Cardiac fibroblast (primary cell): Measurements from ENCODE around the gene SMG6.

Experiments used
- DNase-seq, 2 donors: peaks; one replicate each; pipeline versions ENCODE4 v3.0.0 to v3.0.0-alpha.2; 2010; ENCODE audit warnings: low read depth in 2 of 2
- H3K4me3 ChIP-seq, 2 donors: replicated peaks in 1 of 2; 1 replicate in 1 of 2; 2 replicates in 1 of 2; pipeline ENCODE4 v1.5.1; 2011; ENCODE audit warnings: low read depth in 2 of 2, low read length in 2 of 2, mild to moderate bottlenecking in 2 of 2, moderate library complexity in 1 of 2
- TF ChIP-seq, protein P1 (sequence below): IDR thresholded peaks from one replicate; pipeline ENCODE4 v1.5.1; 2011; ENCODE audit warnings: low read depth, mild to moderate bottlenecking, low read length, inconsistent platforms

SMG6 gene

DNA sequence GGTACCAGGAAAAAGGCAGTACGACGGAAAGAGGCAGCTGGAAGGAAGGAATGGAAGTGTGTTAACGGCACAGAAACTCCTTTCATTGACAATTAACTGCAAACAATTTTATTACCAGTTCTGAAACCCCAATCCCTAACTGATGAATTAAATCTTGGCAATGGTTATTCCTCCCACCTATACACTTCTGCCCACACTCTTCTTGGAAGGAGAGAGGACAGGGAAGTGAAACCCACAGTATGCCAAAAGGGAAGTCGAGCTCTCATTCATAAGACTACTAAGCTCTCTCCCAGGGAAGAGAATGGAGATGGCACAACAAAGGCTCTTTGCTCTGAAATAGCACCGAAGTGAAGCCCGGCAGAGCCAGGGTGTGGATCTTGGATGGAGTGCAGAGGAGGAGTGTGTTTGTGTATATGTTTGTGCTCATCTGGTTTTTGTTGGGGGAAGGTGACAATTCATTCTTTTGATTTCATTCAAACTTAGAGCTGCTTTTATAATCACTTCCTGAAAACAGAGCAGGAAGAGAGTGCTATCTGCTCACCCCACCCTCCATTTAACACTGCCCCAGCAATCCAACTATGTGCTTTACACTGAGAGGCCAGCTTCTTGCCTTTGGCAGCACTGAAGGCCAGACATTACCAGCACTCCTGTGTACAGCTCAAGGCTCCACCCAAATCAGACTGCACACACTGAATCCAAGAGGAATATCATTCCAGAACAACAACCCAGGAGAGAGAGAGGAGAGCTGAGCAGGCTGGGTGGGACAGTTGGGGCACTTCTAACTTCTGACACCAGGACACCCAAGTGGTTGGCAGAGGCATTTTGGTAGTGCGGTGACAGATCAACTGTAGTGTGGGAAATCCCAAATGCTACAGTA, 180.0 kb downstream of the SMG6 start:
- no peak overlapping the region for H3K4me3 ChIP-seq
- TF ChIP-seq, protein P1, sequence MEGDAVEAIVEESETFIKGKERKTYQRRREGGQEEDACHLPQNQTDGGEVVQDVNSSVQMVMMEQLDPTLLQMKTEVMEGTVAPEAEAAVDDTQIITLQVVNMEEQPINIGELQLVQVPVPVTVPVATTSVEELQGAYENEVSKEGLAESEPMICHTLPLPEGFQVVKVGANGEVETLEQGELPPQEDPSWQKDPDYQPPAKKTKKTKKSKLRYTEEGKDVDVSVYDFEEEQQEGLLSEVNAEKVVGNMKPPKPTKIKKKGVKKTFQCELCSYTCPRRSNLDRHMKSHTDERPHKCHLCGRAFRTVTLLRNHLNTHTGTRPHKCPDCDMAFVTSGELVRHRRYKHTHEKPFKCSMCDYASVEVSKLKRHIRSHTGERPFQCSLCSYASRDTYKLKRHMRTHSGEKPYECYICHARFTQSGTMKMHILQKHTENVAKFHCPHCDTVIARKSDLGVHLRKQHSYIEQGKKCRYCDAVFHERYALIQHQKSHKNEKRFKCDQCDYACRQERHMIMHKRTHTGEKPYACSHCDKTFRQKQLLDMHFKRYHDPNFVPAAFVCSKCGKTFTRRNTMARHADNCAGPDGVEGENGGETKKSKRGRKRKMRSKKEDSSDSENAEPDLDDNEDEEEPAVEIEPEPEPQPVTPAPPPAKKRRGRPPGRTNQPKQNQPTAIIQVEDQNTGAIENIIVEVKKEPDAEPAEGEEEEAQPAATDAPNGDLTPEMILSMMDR: no peak
- peak; percentile 35 to 71 for DNase-seq

DNA sequence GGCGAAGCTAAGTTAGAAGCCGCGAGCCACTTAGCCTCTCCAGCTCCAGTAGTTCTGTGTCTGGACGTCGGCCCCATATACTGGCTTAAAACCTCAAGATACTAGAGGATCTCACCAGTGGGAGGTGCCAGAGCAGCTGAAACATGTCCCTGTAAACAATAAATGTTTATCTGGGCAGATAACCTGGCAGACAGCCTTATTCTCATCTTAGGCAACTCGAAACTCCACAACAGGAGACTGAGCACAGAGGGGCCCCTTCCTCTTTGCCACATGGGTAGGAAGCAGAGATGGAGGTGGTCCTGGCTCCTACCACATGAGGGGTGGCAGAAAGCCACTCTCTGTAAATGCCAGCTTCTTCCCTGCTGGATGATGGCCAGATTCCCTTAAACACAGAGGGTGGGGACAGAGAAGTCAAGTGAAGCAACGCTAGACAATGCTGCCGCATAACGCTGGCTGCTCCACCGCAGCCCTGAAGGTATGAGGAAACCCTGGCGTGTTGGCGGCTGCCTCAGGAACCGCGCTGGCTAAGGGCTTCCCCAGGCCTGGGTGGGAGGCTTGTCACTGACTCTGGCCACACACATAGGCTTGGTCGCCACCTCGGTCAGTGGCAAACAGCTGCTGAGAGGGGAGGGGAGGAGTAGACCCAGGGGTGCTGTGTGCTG, 180.8 kb downstream of the SMG6 start:
- TF ChIP-seq, protein P1: peak; percentile 12
- peak; percentile 81 to 91 for DNase-seq
- H3K4me3 ChIP-seq: peak overlapping the region in 1 of 2 donors; percentile 7

DNA sequence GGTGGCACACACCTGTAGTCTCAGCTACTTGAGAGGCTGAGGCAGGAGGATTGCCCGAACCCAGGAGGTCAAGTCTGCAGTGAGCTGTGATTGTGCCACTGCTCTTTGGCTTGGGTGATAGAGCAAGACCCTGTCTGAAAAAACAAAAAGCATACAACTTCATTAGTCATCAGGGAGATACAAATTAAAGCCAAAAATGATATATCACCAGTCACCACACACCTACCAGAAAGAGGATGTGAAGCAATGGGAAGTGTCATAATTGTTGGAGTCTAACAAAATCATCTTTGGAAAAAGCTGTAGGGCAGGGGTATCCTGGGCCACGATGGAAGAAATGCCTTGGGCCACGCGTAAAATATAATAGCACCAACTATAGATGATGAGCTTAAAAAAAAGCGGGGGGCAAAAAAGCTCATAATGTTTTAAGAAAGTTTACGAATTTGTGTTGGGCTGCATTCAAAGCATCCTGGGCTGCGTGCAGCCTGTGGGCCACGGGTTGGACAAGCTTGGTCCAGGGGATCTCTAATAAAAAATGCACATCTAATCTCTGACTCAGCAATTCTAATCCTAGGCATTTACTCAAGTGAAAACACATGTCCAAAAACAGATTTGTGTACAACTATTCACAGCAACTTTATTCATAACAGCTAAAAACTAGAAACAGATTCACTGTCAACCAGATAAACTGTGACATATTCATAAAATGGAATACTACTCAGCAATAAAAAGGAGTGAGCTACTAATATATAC, 182.8 kb downstream of the SMG6 start:
- peak; percentile 62 to 67 for DNase-seq
- no peak overlapping the region for H3K4me3 ChIP-seq
- TF ChIP-seq, protein P1: no peak

DNA sequence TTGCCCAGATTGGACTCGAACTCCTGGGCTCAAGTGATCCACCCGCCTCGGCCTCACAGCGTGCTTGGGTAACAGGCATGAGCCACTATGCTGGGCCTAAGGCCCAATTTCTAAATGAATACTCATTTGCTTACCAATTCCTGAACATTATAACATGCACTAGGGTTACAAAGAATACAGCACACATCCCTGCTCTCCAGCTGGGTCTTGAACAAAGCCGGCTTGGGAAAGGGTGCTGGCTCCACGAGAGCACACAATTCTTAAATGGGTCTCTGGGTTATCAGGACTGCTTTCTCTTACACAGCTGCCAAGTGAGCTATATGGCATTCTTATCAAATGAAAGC, 190.3 kb downstream of the SMG6 start:
- TF ChIP-seq, protein P1: no peak
- DNase-seq: no peak
- no peak overlapping the region for H3K4me3 ChIP-seq

DNA sequence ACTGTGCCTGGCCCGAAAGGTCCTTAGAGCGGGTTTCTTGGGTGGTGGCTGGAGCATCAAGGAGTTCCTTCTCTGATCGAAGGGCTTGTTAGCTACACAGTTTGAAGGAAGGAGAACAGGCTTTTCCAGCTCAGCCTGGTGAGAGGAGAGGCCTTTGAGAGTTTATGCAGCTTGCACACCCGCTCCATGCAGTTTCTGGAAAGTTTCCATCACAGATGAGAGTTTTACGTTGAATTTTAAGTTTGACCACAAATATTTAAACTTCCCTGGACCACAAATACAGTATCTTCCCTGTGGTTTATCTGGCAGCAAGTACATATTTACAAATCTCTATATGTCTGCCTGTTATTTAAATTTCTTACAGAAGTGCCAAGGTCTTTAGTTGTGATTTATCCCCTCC, 191.9 kb downstream of the SMG6 start:
- peak; percentile 57 to 79 for DNase-seq
- no peak overlapping the region for H3K4me3 ChIP-seq
- TF ChIP-seq, protein P1: no peak

DNA sequence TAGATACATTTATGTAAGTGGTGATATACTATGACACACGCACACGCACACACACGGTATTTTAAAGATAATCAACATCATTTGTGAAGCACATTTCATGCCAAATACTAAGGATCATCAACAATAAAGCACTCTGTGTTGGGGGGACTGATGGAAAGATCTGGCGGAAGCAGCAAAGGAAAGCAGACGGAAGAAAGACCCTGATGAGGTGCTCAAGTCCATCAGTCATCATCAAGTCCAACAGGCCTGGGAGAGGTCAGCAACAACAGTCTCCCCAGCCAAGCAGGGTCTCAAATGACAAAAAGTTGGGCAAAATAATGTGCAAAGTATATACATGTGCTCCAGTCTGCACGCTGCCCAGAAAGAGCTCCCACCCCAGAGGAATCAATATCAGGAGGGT, 193.1 kb downstream of the SMG6 start:
- no peak overlapping the region for H3K4me3 ChIP-seq
- no peak for DNase-seq
- TF ChIP-seq, protein P1: no peak
